NCI-H69 (cell line): ENCODE data around the gene EFNA3.
A peak's percentile ranks its signal among the peaks of the same experiment; 100 is the strongest.

Experiments used
- DNase-seq: peaks from one replicate; lab custom pipeline; 2025; lab: John Stamatoyannopoulos, UW

The EFNA3 gene

DNA sequence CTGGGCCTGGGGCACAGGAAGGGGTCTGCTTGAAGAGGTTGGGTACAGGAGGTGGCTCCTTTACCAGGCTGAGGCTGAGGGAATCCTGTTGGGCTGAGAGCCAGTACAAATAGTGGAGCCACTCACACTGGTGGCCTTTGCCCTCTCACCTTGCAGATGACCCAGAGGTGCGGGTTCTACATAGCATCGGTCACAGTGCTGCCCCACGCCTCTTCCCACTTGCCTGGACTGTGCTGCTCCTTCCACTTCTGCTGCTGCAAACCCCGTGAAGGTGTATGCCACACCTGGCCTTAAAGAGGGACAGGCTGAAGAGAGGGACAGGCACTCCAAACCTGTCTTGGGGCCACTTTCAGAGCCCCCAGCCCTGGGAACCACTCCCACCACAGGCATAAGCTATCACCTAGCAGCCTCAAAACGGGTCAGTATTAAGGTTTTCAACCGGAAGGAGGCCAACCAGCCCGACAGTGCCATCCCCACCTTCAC lies 55.2 kb downstream of the EFNA3 start:
- DNase-seq, result no peak

DNA sequence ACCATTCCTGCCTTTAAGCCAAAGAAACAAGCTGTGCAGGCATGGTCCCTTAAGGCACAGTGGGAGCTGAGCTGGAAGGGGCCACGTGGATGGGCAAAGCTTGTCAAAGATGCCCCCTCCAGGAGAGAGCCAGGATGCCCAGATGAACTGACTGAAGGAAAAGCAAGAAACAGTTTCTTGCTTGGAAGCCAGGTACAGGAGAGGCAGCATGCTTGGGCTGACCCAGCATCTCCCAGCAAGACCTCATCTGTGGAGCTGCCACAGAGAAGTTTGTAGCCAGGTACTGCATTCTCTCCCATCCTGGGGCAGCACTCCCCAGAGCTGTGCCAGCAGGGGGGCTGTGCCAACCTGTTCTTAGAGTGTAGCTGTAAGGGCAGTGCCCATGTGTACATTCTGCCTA lies 55.7 kb downstream of the EFNA3 start:
- no peak for DNase-seq

DNA sequence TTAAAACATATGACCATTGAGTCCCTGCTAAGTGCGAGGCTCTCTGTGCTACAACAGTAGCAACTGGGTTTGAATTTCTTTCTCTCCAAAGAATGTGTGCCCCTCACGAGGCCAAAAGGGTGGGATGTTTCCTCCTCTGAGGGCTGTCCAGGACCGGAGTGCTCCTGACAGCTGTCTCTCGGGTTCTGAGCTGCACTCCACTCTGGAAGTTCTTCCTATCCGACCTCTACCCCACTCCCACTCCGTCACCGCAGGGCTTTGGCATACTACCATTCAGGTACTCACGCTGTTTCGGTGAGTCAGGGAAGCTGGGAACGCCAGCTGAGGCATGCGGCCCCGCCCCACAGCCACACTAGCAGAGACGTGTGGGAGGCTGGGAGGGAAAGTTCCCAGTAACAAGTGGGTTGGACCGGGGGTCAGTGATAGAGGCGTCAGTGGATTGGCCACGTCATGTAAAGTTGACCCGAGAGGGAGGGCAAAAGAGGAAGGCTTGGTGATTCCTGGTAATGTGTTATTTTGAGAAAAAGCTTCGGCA lies 56.3 kb downstream of the EFNA3 start:
- DNase-seq, result peak; percentile 82

DNA sequence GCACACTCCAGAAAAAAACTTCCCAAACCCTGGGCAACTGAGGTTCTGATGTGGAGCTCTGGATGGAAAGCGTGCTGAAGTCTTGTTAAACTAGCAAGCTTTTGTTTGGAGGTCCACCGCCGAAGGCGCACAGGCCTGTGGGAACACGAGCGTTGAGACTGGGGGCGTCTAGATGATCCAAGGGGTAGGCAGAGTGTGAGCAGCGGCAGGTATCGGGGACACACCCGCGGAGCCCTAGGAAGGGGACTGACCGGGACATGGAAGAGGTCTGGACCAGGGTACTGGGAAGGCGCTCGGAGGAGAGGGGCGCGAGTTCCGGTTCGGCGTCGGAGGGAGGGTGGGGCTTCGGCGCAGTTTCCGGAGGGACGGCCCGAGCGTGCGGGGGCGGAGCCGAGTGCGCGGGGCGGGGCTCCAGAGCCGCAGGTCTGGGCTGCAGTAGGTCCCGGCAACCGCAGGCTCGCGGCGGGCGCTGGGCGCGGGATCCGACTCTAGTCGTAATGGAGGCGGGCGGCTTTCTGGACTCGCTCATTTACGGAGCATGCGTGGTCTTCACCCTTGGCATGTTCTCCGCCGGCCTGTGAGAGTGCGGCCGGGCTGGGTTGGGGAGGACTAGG lies 56.9 kb downstream of the EFNA3 start, which contains the start of gene SLC50A1:
Gene SLC50A1 (plus strand): TSS at position 438 of the 614 bp plus-strand sequence. CDS start 60 bp downstream, at position 498.
- DNase-seq, result peak; percentile 97

DNA sequence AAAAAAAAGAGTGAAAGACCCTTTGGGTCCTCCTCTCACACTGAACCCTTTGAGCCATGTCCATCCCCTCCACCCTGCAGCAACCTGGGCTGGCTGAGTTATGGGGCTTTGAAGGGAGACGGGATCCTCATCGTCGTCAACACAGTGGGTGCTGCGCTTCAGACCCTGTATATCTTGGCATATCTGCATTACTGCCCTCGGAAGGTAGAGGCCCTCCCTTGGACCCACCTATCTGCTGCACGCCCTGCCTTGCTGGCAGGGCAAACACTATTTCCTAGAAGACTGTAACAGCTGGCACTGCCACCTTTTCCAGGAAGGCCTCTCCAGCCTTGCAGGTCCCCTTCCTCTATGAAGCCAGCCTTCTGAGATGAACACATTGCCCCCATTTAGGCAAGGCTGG lies 58.1 kb downstream of the EFNA3 start:
- peak; percentile 29 for DNase-seq
